AG08396 (cell line): ENCODE measurements around the gene NAV2.

Experiments used
- DNase-seq: peaks from one replicate; pipeline ENCODE4 v3.0.0; 2012; ENCODE audit warnings: low spot score, mixed read lengths

The NAV2 gene

DNA sequence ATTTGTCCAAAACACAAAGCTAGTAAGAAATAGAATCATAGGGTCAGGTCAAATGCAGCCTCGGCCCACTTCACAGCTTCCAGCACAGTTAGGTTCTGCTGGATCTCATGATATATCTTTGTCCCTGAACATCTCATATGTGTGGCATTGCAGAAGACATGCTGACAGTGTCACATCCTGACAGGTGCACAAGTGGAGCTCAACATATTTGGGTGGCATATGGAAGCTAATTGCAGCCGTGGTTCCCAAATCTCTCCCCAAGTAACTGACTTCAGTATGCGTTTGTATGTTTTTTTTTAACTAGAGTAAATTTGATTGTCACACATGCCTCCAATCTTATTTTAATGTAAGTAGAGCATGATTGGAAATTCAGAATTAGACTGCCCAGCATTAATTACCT lies 33.4 kb downstream of the NAV2 start:
- no peak for DNase-seq

DNA sequence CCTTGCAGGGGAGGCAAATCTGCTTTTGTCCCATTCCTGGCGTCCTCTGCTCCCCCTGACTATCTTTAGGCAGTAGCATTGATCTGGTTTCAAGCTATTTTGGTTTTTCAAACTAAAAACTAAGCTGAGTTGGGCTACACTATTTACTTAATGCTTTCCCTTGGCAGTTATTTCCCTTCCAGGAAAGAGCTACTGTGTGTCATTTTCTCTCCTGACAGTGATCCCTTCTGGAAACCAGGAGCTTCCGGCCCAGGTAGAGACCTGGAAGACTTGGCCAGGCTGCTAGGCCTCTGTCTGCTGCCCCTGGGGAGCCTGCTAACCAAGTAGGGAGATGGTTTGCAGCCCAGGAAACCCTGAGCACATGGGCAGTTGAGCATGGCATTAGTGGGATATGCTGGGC lies 35.0 kb downstream of the NAV2 start:
- no peak for DNase-seq

DNA sequence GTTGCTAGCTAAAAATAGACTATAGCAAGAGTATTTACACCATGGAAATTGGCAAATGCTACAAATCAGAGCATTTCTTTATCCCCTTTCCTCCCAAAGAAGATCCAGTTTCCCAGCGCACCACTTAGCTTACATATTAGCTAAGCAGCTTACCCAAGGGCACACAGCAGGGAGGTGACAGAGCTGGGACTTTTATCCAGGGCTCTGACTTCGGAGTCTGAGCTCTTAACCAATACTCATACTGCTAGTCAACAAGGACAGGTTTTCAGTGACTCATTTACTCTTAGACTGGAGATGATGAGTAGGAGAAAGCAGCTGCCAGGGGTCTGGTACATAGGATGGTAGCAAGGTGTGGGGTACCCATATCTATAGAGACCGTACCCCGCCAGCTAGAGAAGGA lies 38.4 kb downstream of the NAV2 start:
- DNase-seq, result no peak

DNA sequence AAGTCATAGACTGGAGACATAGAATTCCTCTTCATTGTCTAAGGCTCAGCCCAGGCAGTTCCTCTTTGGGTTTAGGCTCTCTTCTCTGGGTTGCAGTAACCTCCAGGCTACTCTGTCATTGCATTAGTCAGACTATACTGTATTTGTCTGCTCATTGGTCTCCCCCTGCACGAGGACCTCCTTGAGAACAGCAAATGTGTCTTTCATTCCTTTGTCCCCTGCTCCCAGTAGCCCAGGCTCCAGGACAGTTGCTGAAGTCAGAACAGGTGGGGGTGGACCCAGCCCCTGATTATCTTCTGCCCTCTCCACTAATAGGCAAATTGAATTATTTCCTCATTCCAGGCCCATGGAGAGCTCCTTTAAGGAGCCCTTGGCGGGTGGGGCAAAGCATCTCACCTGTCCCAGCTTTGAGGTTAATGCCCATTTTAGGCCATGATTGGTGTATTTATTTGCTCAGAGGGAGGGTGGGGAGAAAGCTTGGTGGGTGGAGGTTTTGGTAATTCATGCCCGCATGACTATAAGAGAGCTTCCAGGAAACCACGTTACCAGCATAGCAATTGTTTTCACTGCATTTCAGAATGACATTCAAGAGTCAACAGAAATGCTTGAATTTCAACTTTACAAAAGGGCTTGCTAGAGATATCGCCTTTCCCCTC lies 40.9 kb downstream of the NAV2 start:
- no peak for DNase-seq

DNA sequence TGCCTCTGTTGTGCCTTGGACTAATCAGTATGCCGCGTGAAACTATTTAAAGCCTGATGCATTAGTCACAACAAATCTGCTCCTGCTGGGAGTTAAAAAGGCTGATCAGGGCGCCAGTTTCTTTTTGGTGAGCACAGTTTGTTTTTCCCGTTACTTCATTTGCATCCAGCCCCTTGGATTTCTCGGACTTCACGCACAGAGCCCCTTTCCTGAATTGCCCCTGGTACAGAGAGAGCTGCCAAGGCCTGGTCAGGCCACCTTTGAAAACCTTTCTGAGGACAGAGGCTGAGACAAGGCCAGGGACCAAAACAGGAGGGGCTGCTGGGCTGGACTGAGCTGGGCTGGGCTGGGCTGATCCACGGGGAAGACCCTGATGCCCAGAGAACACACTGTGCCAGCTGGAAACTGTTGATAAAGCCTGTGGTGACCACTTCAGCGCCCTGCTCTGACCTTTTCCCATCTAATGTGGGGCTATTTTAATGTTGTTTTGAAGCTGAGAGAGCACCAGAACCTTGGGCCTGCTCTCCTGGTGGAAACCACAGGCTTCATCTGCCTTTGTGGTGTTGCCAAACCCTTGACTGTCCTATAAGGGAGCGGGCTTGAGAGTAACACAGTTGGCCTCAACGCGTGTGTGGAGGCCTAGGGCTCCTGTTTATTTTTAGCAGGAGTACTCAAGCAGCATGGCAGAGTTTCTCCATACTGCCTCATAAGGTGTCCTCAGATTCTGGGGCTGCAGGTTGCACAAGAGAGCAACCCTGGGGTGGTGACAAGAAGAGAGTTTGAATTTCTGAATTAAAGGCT lies 44.2 kb downstream of the NAV2 start:
- DNase-seq, result no peak

DNA sequence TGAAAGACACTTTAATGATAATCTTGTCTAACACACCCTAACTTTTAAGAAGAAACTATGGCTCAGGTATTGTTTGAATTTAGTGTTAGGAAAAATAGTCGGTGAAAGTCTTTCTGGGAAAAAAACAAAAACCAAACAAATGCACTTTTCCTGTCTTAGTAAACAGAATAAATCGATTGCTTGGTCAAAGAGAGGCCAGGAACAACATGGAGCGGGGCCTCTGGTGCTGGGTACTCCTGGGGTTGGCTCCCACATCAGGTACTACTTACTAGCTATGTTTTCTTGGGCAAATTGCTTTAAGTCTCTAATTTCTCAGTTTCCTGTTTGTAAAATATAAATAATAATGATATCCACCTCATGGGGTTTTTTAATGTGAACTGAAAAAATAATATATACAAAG lies 46.8 kb downstream of the NAV2 start:
- DNase-seq, result no peak

DNA sequence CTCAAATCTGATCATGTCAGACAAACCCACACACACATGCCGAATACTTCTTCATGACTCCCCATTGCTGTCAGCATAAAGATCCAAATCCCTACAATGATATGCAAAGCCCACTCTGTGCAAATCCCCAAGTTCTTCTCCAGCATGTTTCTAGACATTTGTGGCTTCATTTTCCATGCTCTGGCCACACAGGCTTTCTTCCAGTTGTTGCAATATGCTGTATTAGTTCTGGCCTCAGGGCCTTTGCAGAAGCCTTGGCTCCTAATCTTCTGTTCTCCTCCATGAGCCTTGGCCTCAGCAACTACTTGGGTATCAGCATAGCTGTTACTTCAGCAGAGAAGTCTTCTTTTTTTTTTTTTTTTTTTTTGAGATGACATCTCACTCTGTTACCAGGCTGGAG lies 49.6 kb downstream of the NAV2 start:
- DNase-seq, result no peak

DNA sequence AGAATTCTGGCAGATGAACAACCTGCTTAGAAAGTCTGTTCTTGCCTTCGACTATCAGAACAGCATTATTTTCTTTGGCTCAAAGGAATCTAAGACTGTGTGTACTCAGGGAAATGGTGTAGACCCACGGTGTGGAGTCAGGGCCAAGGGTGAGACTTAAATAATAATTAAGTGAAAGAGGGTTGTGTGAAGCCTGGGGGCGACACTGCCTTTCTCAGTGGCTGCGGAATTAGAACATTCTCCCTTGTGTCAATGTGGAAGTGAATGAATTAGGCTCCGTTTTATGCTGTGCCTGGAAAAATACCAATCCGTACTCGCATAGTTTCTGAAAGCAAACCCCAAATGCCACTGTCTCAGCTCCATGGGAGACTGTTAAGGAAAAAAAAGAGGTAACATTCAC lies 50.7 kb downstream of the NAV2 start:
- no peak for DNase-seq

DNA sequence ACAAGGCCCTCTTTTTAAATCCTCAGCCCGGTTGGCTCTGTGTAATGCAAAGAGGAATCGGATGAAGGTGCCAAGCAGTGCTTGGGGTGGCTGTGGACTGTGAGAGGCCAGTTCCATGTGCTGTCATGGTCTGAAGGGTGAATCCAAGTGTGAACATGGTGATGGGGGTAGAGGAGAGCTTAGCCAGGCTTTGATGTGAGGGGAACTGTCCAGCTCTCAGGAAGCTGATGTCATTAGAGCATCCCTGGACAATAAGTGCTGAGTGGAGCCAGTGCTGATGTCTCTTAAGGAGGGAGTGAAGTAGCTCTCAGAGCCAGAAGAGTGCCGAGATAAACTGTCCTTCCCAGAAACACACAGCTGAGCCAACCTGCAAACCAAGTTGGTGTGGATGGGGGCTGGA lies 53.6 kb downstream of the NAV2 start:
- no peak for DNase-seq

DNA sequence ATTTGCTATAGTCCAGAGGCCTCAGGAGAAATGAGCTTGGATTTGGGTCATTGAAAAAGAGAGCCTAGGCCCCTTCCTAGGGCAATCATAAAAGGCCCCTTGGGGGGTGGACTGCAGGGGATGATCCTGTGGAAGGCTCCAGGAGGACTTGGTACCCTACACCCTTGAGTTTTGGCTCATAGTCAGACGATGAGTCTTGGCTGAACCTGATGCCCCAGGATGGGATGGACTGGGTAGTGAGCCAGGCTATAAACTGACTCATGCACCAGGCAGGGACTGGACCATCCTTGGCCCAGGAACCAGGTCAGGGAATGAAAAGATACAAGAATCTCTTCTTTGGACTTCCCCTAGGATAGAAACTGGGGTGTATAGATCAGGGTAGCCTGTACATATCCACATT lies 54.2 kb downstream of the NAV2 start:
- no peak for DNase-seq

DNA sequence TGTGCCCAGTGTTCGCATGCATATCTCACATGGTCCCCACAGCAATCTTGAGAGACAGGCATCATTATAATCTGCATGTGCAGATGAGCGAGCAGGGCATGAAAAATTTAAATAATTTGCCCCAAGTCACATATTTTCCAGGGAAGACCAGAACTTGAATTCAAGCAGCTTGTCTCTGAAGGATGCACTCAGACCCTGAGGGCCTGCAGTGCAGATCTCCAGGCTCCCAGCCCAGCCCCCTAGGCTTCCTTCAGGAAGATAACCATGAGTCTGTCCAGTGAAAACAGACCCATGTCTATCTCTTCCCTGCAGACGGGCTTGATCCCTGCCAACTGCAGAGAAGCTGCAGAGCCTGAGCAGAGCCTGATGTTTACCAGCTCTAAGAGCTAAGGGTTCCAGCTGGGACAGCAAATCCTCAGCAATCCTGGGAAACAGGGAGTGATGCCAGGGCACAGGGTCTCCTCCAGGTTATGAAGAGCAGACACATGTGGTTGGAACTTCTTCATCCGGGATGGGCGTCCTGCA lies 55.1 kb downstream of the NAV2 start:
- DNase-seq, result no peak

DNA sequence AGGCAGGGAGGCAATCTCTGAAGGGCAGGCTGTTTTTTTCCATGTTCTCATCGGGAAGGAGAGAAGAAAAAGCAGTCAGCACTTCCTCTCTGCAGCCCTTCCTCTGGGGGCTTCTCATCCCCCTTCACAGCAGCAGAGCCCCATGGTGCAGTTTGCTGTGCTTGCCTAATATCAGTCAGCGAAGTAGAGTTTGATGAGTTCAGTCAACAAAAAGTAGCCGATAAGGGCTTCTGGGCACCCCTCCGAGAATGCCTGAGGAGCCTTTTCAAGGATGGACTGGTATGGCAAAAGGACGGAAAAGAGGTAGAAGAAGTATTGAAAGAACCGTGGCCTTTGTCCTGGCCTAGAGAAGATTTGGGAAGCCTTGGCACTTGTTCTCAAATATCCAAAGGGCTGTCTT lies 55.6 kb downstream of the NAV2 start:
- no peak for DNase-seq

DNA sequence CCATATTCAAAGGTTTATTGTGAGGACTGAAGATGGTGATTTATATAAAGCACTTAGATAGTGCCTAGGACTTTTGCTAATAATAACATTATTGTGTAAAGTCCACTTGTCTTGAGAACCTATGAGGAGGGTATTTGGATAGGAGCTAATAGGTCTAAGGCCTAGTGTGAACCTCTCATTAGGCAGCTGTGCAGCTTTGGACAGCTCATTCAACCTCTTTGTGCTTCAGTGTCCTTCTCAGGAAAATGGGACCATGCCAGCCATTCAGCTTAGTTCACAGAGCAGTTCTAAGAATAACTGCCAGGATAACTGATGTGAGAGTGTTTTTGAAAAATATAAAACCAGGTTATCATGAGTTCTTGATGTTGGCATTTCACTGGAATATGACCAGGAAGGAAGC lies 56.2 kb downstream of the NAV2 start:
- no peak for DNase-seq

DNA sequence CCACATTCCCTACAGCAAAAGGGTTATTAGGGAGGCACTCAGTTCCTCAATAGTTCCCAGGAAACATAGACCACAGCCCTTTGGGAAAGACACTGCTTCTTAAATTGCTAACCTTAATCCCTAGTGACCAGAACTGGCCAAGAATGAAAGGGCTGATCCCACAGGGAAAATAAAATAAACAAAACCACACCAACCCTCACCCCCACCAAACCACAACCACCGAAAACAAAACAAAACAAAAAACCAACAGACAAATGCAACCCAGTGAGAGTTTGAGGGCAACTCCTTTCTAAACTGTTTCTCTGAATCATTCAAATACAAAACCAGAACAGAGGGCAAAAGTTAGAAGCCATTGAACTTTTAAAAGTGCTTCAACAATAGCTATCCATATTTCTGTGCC lies 57.2 kb downstream of the NAV2 start:
- DNase-seq, result peak; percentile 74

DNA sequence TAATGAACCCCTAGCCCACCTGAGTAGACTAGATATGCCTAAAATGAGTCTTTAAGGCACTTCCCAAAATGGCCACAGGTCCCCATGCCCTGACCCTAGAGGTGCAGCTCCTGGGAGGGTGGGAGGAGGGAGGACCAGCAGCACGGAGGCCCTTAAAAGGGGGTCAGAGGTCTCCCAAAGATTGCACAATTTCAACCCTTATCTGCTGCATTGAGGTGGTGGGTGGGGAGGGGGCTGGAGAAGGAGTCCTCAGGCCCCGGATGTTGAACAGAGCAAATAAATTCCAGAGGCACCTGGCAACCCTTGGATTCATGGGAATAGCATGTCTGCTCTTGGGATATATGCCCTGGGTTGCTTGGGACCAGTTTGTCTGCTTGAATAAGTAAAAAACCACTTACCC lies 57.6 kb downstream of the NAV2 start:
- DNase-seq, result no peak

DNA sequence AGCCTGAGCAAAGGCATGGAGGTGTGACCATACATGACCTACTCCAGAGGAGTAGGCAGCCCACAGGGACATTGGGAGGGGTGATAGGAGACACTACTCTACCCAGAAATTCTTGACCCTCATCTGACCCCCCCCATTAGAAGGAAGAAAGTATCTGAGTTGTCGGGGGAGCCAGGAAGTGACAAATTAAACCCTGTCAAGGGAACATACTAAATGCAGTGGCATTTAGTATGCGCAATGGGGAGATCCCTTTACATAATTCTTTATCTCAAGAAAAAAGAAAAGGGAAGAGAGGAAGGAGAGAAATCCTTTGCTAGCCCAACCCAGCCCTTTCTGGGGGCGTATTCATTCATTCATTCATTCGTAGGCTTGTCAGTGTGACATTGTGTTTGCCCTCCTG lies 58.8 kb downstream of the NAV2 start:
- DNase-seq, result no peak

DNA sequence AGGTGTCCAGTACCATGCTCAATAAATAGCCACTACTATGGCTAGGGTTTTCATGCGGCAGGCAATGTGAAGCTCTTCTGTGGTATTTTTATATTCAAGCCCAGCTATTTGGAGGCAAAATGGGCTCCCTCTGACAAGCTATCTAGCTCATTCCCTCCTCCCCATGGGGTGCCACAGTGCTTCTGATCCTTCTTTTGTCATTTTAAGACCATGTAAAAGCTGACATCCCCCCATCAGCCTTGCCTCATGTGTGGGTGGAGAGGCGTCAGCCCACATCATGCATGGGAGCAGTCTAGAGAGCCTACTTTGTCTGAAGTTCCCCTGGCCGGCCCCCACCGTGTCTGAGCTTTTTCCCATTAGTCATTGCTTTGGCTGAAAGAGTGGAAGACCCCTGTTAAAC lies 59.8 kb downstream of the NAV2 start:
- DNase-seq, result no peak

DNA sequence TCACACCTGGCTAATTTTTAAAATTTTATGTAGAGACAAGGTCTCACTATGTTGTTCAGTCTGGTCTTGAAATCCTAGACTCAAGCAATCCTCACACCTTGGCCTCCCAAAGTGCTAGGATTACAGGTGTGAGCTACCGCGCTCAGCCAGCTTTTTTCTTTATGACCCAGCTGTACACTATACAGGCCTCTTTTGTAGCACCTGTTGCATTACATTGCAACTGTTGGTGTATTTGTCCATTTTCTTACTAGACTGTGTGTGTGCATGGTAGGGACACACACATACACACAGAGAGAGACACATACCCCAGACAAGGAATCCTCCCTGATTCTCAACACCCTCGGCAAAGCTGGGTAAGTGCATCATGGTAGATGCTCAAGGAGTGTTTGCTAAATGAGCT lies 61.7 kb downstream of the NAV2 start:
- DNase-seq, result no peak

DNA sequence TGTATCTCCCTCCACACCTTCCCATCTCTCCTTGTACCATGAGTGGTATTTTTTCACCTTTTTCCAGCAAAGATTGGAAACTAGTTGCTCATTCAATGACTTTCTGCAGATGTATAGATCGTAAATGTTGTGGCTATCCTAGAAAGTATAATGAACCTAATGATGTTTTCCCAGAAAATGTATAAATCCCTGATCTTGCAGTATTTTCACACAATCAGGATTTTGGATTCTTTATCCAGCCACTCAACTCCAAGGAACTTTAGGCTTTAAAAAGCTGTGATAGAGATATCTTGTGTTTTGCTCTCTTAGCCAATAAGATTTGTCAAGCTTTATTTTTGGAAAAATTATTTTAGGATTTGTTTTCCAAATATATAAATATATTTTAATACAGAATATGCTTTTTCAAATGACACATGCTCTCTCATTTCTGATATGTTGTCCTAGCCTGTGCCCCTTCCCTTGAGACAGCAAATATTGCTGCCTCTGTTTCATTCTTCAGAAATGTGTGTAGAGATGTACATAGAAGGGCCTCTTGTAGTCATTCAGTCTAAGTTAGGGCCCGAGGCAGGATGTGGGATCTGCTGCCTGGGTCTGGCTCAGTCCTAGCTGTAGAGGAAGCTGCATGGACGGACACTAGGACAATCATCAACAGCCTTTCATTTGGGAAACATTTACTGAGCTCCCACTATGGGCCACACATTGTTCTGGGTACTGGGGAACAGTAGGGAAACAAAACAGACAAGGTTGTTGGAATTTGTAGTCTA lies 62.4 kb downstream of the NAV2 start:
- no peak for DNase-seq

DNA sequence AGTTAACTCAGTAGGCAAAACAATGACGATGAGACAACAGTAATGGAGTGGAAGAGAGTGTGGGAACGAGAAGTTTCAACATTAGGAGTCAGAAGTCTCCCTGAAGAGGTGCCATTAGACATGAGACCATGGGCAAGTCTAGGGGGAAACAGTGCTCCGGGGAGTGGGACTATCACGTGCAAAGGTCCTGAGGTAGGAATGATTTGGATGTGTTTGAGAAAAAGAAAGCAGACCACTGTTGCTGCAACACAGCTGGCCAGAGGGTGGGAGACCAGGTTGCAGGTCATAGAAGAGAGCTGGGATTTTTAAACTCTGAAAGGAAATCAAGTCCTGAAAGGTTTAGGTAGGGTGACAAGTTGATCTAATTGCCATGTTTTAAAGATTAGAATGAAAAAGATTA lies 63.0 kb downstream of the NAV2 start:
- DNase-seq, result no peak

DNA sequence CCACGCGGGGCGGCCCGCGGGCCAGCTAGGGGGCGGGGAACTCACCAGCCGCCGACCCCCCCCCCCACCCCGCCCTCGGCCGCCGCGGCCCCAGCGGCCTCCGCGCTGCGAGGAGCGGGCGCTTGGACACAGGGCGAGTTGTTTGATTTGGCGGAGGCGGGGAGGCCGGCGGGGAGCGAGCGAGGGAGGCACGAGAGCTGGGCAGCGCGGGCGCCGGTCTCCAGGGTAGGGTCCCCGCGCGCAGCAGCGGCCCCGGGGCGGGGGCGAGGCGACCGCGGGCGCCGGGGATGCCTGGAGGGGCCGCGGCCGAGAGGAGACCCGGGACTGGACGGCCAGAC lies 64.4 kb downstream of the NAV2 start:
- peak; percentile 57 for DNase-seq

DNA sequence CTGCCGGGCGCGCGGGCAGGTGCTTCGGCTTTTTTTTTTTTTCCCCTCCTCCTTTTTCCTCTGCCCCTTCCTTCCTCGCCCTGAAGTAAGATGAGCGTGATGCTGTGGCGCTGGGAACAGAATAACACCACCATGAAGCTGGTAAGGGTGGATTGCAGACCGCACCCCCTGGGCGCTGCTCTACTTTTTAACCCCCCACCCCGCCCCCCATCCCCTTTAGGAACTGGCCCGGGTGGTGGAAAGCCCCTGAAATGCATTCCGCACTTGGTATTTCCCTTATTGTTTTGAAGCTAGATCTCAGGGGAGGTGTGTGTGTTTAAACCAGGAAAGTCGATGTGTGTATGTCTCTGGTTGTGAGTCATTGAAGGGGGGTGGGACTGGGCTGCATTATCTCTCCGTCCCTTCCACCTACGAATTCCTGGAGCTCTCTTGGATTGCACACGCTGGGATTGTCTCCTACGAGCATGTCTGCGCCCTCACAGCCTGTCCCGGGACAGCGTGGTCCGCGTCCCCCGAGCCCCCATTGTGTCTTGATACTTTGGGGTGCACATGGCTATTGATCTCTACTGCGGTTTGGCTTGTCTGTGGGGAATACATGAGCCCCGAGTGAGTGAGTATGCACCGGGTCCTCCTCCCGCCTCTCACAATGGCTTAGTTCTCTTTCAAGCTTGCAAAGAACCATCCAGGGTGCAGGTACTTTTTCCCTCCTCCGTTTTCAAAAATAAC lies 64.9 kb downstream of the NAV2 start:
- DNase-seq, result peak; percentile 76
